K562 (cell line): ENCODE data around the gene BOC. TPM values are rescaled to one million over a fixed set of nuclear protein-coding genes. Genes with fewer than 3 reads are reported as not detected.

ENCODE experiments used
- ATAC-seq: fragments of 200-7000 bp; cut with Tn5 transposase; 3 replicates; pipeline ENCODE4 v1.9.1; 2020; ENCODE audit warnings: moderate library complexity
- BruUV-seq: library from RNA; stranded (reverse); fragments of 400-500 nt; replicated peaks from 2 replicates; lab custom pipeline; 2021; lab: Mats Ljungman, UMichigan
- CTCF ChIA-PET: fragments of 300-600 bp; formaldehyde crosslinking; extraction: SDS; loops from one replicate; lab custom pipeline; 2021; ENCODE audit warnings: low intra/inter-chr PET ratio; lab: Yijun Ruan, JAX
- POLR2A ChIA-PET: fragments of 300-600, 350-650 bp; sonication (Branson Sonifier 250); formaldehyde crosslinking; extraction: SDS; loops from one replicate; lab custom pipeline; 2021; ENCODE audit warnings: antibody characterized with exemption, inconsistent platforms; lab: Yijun Ruan, JAX
- DNase-seq, 4 experiments: peaks; one replicate each; pipeline versions ENCODE4 v3.0.0 to v3.0.0-alpha.2; 2011 to 2018; ENCODE audit warnings: low spot score in 3 of 4, mixed read lengths in 3 of 4; ENCODE audit errors: extremely low read depth in 1 of 4
- FAIRE-seq: peaks from 2 replicates; lab custom pipeline; 2011; peaks lifted over from hg19 to GRCh38; lab: Jason Lieb, UNC
- H2AFZ ChIP-seq: 2 replicates; pipeline ENCODE4 v1.6.0; 2011; ENCODE audit warnings: low read depth, low read length, control low read depth, inconsistent platforms
- H3K27ac ChIP-seq: fragments of 200-600 bp; 3 replicates; pipeline ENCODE4 v1.8.0; 2011; ENCODE audit warnings: low read depth, mild to moderate bottlenecking, control low read depth, inconsistent platforms, low read length, moderate library complexity, mixed read lengths; ENCODE audit errors: extremely low read depth
- H3K27me3 ChIP-seq, 2 experiments: fragments of 300-600 bp in 1 of 2; 2 replicates in 1 of 2; 3 replicates in 1 of 2; pipeline versions ENCODE4 v1.6.0 to v1.8.0; 2011; ENCODE audit warnings: inconsistent platforms in 2 of 2, low read length in 2 of 2, mild to moderate bottlenecking in 1 of 2, mixed read lengths in 1 of 2, moderate library complexity in 1 of 2; ENCODE audit not compliant: control insufficient read depth in 2 of 2, insufficient read depth in 2 of 2
- H3K36me3 ChIP-seq: fragments of 300-600 bp; 3 replicates; pipeline ENCODE4 v1.8.0; 2011; ENCODE audit warnings: mild to moderate bottlenecking, low read length, inconsistent platforms; ENCODE audit not compliant: control insufficient read depth, insufficient read depth
- H3K4me1 ChIP-seq, 2 experiments: fragments of 200-600 bp in 1 of 2; replicated peaks in 1 of 2; 2 replicates in 1 of 2; 3 replicates in 1 of 2; pipeline versions ENCODE4 v1.5.1 to v1.8.0; 2011; ENCODE audit warnings: inconsistent platforms in 2 of 2, low read length in 2 of 2, mild to moderate bottlenecking in 1 of 2, mixed read lengths in 1 of 2, moderate library complexity in 1 of 2; ENCODE audit not compliant: control insufficient read depth in 2 of 2, insufficient read depth in 2 of 2
- H3K4me2 ChIP-seq: 2 replicates; pipeline ENCODE4 v1.6.1; 2011; ENCODE audit warnings: low read length, control low read depth, inconsistent platforms, mixed read lengths; ENCODE audit not compliant: insufficient read depth
- H3K4me3 ChIP-seq: fragments of 200-600 bp; sonication (generic), shearing (Covaris generic); 2 replicates; pipeline ENCODE4 v1.5.1; 2016; ENCODE audit warnings: control low read depth, inconsistent platforms
- H3K79me2 ChIP-seq: fragments of 200-600 bp; 3 replicates; pipeline ENCODE4 v1.8.0; 2011; ENCODE audit warnings: low read length, inconsistent platforms; ENCODE audit not compliant: control insufficient read depth, insufficient read depth
- H3K9ac ChIP-seq, 2 experiments: 2 replicates each; pipeline versions ENCODE4 v1.6.0 to v1.6.1; 2011; ENCODE audit warnings: low read depth in 2 of 2, low read length in 2 of 2, control low read depth in 1 of 2, inconsistent platforms in 1 of 2, mild to moderate bottlenecking in 1 of 2, mixed read lengths in 1 of 2; ENCODE audit not compliant: insufficient read depth in 1 of 2
- H3K9me1 ChIP-seq: one replicate; pipeline ENCODE4 v1.6.0; 2011; ENCODE audit warnings: inconsistent platforms, mild to moderate bottlenecking, low read length, moderate library complexity; ENCODE audit not compliant: control insufficient read depth, insufficient read depth
- H3K9me3 ChIP-seq: replicated peaks from 2 replicates; pipeline ENCODE4 v1.5.1; 2011; ENCODE audit warnings: low read depth, low read length, inconsistent platforms; ENCODE audit not compliant: control insufficient read depth, insufficient read depth
- H4K20me1 ChIP-seq: replicated peaks from 2 replicates; pipeline ENCODE4 v1.6.1; 2011; ENCODE audit warnings: low read length, inconsistent platforms, mixed read lengths; ENCODE audit not compliant: control insufficient read depth, insufficient read depth
- DMBX1 ChIP-seq: fragments of 250-450 bp; sonication (Bioruptor Pico); IDR thresholded peaks from 2 replicates; pipeline ENCODE4 v1.8.0; 2022; ENCODE audit warnings: inconsistent platforms, mild to moderate bottlenecking, moderate library complexity, borderline replicate concordance
- MYNN ChIP-seq, 2 experiments: sonication (generic); formaldehyde crosslinking in 1 of 2; IDR thresholded peaks; 2 replicates each; pipeline versions ENCODE4 v1.5.0 to v1.6.1; 2016 to 2020; ENCODE audit warnings: antibody characterized with exemption in 1 of 2, missing genetic modification reagents in 1 of 2
- STAT5A ChIP-seq: IDR thresholded peaks from 2 replicates; pipeline ENCODE4 v1.6.1; 2012; ENCODE audit warnings: low read length, inconsistent platforms, borderline replicate concordance
- TBL1XR1 ChIP-seq, 2 experiments: IDR thresholded peaks; 2 replicates each; pipeline ENCODE4 v1.6.1; 2012; ENCODE audit warnings: improper control_type of control experiment in 2 of 2, low read length in 2 of 2, mild to moderate bottlenecking in 1 of 2
- ZBTB7A ChIP-seq: IDR thresholded peaks from 2 replicates; pipeline ENCODE4 v1.6.1; 2011; ENCODE audit warnings: low read depth, mild to moderate bottlenecking, low read length, moderate library complexity, borderline replicate concordance; ENCODE audit not compliant: control insufficient read depth
- WGBS: fragments of 100-300 bp; shearing (Covaris generic); methylation state at CpG from one replicate; pipeline ENCODE4 v1.1.6; 2016; ENCODE audit warnings: low coverage, mixed read lengths; ENCODE audit not compliant: insufficient coverage; ENCODE audit errors: missing lambda C conversion rate; 5-methylcytosine and 5-hydroxymethylcytosine counted together
- in situ Hi-C: fragments of 300-500 bp; cut with MboI; formaldehyde crosslinking; loops from 4 replicates; pipeline ENCODE4 v1.15.0; 2018; ENCODE audit warnings: inconsistent platforms, mixed read lengths
- intact Hi-C: fragments of 100-400 bp; cut with micrococcal nuclease; formaldehyde crosslinking; loops from 2 replicates; pipeline ENCODE4 v1.14.2; 2022
- polyA plus RNA-seq, 8 experiments: library from polyadenylated mRNA; depleted of rRNA in 4 of 8; stranded (reverse) in 5 of 8; unstranded in 3 of 8; fragments of >200 nt; fragmentation: Nextera tagmentation in 2 of 8; fragmentation: Illumina TruSeq in 1 of 8; extraction: Ambion mirVana in 2 of 8; extraction: Trizol in 1 of 8; gene quantifications; 2 replicates each; pipeline versions ENCODE4 v1.2.1 to v1.2.3, GENCODE V29; 2011 to 2014; ENCODE audit warnings: inconsistent platforms in 1 of 8, missing spikeins in 1 of 8
- total RNA-seq, 7 experiments: library from RNA; depleted of rRNA in 6 of 7; stranded (reverse); fragments of >200 nt in 6 of 7; fragmentation: Illumina TruSeq in 2 of 7; extraction: Trizol in 2 of 7; gene quantifications; 2 replicates each; pipeline versions ENCODE4 v1.2.1 to v1.2.3, GENCODE V29; 2011 to 2021; ENCODE audit warnings: low replicate concordance in 1 of 7
- TF ChIP-seq, protein P1 (sequence below): sonication (generic); formaldehyde crosslinking; IDR thresholded peaks from 2 replicates; pipeline ENCODE4 v1.9.0; 2022; ENCODE audit warnings: mild to moderate bottlenecking, missing genetic modification reagents
- TF ChIP-seq, protein P2 (sequence below), 2 experiments: fragments of 450-650 bp in 1 of 2; sonication (generic) in 1 of 2; formaldehyde crosslinking in 1 of 2; IDR thresholded peaks; 2 replicates each; pipeline versions ENCODE4 v1.7.1 to v1.9.0; 2016 to 2022; ENCODE audit warnings: inconsistent platforms in 1 of 2, mild to moderate bottlenecking in 1 of 2, missing genetic modification reagents in 1 of 2
- TF ChIP-seq, protein P3 (sequence below): fragments of 450-650 bp; formaldehyde crosslinking; IDR thresholded peaks from 2 replicates; pipeline ENCODE4 v1.4.0; 2022; ENCODE audit warnings: missing genetic modification characterization

The BOC gene
- total and polyA plus RNA-seq, 9 of the 15 experiments (the other 6 are each of a cell fraction or from before 2014, with no cell fraction given) = not detected

DNA sequence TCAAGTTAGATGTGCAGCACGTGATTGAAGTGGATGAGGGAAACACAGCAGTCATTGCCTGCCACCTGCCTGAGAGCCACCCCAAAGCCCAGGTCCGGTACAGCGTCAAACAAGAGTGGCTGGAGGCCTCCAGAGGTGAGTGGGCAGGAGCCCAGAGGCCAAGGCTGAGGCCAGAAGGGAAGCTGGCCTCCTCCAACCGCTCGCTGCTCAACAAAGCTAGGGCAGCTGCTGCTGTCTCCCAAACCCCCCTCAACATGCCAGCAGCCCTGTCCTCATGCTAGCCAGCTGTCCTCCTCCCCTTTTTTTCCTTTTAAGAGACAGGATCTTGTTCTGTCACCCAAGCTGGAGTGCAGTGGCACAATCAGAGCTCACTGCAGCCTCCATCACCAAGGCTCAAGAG is 57.0 kb downstream of the BOC start:
- no TSS peak for BruUV-seq
- Histone ChIP-seq H3K9me3 (no peaks in the 10 kb centered on the region), H3K4me2 (no peak overlapping the region), H3K36me3 (no peaks in the 10 kb centered on the region), H3K4me1 (peaks cover 3 to 10% of the 10 kb centered on the region in 2 experiments; a peak in 4 of 5 replicates), H3K9me1 (no peaks in the 10 kb centered on the region), H3K27ac (no peak overlapping the region), H3K79me2 (no peaks in the 10 kb centered on the region), H3K27me3 (peaks cover 0 to 47% of the 10 kb centered on the region in 2 experiments; a peak in 2 of 5 replicates), H3K4me3 (no peak overlapping the region), H2AFZ (no peak overlapping the region), H4K20me1 (no peaks in the 10 kb centered on the region), H3K9ac (no peak overlapping the region)
- intact Hi-C loops (no loop called here), in situ Hi-C loops (loop anchor here (25.0 kb wide), 1 partner anchor 631 kb away; the partner anchor contains the start of gene CCDC80)
- 0% methylated on average over 5 of the region's 5 CpGs for WGBS
- no peak for ATAC-seq
- no peak for FAIRE-seq
- ChIA-PET CTCF (interaction anchor here (0.6 kb wide), 1 partner anchor 11 kb away, joined by 3 read pairs; no protein-coding TSS in a partner anchor), POLR2A (no interaction called here)
- no peak for DNase-seq
- TF ChIP-seq DMBX1 (CRISPR knock-in tag) (no peak), ZBTB7A (no peak), MYNN (IDR thresholded peaks at IDR 0.05) (no peak), MYNN (CRISPR knock-in tag; IDR thresholded peaks at IDR 0.05) (no peak), TBL1XR1 (IDR thresholded peaks at IDR 0.05; ENCODE audit: low read length in 2 of 2) (no peak), STAT5A (no peak)
- TF ChIP-seq, protein P1, sequence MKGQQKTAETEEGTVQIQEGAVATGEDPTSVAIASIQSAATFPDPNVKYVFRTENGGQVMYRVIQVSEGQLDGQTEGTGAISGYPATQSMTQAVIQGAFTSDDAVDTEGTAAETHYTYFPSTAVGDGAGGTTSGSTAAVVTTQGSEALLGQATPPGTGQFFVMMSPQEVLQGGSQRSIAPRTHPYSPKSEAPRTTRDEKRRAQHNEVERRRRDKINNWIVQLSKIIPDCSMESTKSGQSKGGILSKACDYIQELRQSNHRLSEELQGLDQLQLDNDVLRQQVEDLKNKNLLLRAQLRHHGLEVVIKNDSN (CRISPR knock-in tag) = no peak
- TF ChIP-seq, protein P2, sequence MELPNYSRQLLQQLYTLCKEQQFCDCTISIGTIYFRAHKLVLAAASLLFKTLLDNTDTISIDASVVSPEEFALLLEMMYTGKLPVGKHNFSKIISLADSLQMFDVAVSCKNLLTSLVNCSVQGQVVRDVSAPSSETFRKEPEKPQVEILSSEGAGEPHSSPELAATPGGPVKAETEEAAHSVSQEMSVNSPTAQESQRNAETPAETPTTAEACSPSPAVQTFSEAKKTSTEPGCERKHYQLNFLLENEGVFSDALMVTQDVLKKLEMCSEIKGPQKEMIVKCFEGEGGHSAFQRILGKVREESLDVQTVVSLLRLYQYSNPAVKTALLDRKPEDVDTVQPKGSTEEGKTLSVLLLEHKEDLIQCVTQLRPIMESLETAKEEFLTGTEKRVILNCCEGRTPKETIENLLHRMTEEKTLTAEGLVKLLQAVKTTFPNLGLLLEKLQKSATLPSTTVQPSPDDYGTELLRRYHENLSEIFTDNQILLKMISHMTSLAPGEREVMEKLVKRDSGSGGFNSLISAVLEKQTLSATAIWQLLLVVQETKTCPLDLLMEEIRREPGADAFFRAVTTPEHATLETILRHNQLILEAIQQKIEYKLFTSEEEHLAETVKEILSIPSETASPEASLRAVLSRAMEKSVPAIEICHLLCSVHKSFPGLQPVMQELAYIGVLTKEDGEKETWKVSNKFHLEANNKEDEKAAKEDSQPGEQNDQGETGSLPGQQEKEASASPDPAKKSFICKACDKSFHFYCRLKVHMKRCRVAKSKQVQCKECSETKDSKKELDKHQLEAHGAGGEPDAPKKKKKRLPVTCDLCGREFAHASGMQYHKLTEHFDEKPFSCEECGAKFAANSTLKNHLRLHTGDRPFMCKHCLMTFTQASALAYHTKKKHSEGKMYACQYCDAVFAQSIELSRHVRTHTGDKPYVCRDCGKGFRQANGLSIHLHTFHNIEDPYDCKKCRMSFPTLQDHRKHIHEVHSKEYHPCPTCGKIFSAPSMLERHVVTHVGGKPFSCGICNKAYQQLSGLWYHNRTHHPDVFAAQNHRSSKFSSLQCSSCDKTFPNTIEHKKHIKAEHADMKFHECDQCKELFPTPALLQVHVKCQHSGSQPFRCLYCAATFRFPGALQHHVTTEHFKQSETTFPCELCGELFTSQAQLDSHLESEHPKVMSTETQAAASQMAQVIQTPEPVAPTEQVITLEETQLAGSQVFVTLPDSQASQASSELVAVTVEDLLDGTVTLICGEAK (IDR thresholded peaks at IDR 0.05) = no peak
- TF ChIP-seq, protein P2 (CRISPR knock-in tag; IDR thresholded peaks at IDR 0.05) = no peak
- TF ChIP-seq, protein P3, sequence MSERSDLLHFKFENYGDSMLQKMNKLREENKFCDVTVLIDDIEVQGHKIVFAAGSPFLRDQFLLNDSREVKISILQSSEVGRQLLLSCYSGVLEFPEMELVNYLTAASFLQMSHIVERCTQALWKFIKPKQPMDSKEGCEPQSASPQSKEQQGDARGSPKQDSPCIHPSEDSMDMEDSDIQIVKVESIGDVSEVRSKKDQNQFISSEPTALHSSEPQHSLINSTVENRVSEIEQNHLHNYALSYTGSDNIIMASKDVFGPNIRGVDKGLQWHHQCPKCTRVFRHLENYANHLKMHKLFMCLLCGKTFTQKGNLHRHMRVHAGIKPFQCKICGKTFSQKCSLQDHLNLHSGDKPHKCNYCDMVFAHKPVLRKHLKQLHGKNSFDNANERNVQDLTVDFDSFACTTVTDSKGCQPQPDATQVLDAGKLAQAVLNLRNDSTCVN (CRISPR knock-in tag) = no peak
